Astrocyte of the cerebellum (primary cell): ENCODE data around the gene ADRA2C.

ENCODE experiments used
- DNase-seq: peaks from one replicate; pipeline ENCODE4 v3.0.0-alpha.2; 2011; ENCODE audit warnings: low read depth
- H3K4me3 ChIP-seq: 2 replicates; pipeline ENCODE4 v1.5.1; 2011; ENCODE audit warnings: mild to moderate bottlenecking, low read depth, low read length, moderate library complexity
- CTCF ChIP-seq: IDR thresholded peaks from 2 replicates; pipeline ENCODE4 v1.5.1; 2012; ENCODE audit warnings: low read length, low read depth, moderate library complexity, mild to moderate bottlenecking; ENCODE audit errors: missing control alignments
- in situ Hi-C: cut with HindIII; loops from 2 replicates; pipeline ENCODE4 v1.10.0; 2017; ENCODE audit warnings: low sequenced_read_pairs

ADRA2C gene

GRCh38 chr4:3779509-3779908, 13.3 kb downstream of the ADRA2C start:
- H3K4me3 ChIP-seq: no peak overlapping the region
- TF ChIP-seq CTCF: no peak
- in situ Hi-C loops: loop anchor here (5.0 kb wide), 1 partner anchor 73 kb away; no protein-coding TSS in a partner anchor
- DNase-seq: no peak

GRCh38 chr4:3780347-3781171, 14.4 kb downstream of the ADRA2C start:
- TF ChIP-seq CTCF: no peak
- no peak for DNase-seq
- in situ Hi-C loops: no loop called here
- no peak overlapping the region for H3K4me3 ChIP-seq

- DNase-seq: no peak
- in situ Hi-C loops: no loop called here
- no peak for TF ChIP-seq CTCF
- no peak overlapping the region for H3K4me3 ChIP-seq
These were observed 15.2 kb downstream of the ADRA2C start for GRCh38 chr4:3781193-3781886.

GRCh38 chr4:3781997-3782930, 16.1 kb downstream of the ADRA2C start:
- in situ Hi-C loops: no loop called here
- TF ChIP-seq CTCF: no peak
- H3K4me3 ChIP-seq: no peak overlapping the region
- DNase-seq: no peak

GRCh38 chr4:3783693-3784306, 17.6 kb downstream of the ADRA2C start:
- no peak overlapping the region for H3K4me3 ChIP-seq
- in situ Hi-C loops: no loop called here
- TF ChIP-seq CTCF: no peak
- no peak for DNase-seq
